Measurements from ENCODE around the gene CACNA1D.

DNA sequence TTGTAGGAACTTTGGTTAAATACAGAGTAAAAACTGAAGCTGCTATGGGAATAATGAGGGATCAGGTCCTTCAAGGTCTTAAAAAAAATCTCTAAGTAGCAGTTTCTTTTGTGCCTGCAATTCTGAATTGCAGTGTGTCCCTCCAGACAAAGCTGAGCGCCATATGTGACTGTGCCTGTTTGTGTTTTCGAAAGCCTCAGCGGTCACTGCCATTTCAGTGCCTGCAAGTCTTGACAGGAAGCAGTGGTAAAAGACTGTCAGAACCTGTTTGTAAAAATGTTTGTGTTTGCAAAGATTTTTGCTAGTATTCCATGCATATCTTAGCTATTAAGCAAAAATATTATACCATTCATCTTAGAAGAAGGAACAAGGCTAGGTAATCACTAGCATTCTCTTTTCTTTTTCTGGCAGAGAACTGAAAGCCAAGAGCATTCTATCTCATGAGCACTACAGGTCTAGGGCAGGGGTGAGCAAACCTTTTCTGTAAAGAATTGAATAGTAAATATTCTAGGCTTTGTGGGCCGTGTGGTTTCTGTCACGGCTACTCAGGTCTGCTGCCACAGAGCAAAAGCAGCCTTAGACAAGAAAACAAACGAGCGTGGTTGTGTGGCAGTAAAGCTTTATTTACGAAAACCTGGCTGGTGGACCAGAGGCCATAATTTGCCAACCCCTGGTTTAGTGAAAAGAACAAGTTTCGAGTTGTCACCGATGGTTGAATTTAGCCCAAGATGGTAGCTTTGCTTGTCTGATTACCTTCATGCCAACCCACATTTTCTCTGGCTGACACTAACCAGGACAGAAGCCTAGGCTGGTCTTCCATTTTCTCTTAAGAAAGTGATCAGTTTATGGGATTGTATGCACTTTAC is 134.4 kb downstream of the CACNA1D start:
- TF ChIP-seq, protein P1, sequence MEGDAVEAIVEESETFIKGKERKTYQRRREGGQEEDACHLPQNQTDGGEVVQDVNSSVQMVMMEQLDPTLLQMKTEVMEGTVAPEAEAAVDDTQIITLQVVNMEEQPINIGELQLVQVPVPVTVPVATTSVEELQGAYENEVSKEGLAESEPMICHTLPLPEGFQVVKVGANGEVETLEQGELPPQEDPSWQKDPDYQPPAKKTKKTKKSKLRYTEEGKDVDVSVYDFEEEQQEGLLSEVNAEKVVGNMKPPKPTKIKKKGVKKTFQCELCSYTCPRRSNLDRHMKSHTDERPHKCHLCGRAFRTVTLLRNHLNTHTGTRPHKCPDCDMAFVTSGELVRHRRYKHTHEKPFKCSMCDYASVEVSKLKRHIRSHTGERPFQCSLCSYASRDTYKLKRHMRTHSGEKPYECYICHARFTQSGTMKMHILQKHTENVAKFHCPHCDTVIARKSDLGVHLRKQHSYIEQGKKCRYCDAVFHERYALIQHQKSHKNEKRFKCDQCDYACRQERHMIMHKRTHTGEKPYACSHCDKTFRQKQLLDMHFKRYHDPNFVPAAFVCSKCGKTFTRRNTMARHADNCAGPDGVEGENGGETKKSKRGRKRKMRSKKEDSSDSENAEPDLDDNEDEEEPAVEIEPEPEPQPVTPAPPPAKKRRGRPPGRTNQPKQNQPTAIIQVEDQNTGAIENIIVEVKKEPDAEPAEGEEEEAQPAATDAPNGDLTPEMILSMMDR (IDR thresholded peaks at IDR 0.05; ENCODE audit: insufficient read depth, low read length, poor library complexity, severe bottlenecking), result no peak
- no peak for TF ChIP-seq EZH2phosphoT487 (conservative IDR thresholded peaks at IDR 0.05; ENCODE audit: low read length)

Data from SU-DHL-6 (cell line).